Effector CD4-positive, alpha-beta T cell (primary cell): ENCODE results near the gene ADAM29.
"Not testable (repeated sequence)": the region's sequence is repeated elsewhere in the genome, so short reads cannot be mapped to it uniquely, and the experiment has no call there.

Experiments used
- DNase-seq: peaks from one replicate; pipeline ENCODE4 v3.0.0-alpha.2; 2020

Gene ADAM29

DNA sequence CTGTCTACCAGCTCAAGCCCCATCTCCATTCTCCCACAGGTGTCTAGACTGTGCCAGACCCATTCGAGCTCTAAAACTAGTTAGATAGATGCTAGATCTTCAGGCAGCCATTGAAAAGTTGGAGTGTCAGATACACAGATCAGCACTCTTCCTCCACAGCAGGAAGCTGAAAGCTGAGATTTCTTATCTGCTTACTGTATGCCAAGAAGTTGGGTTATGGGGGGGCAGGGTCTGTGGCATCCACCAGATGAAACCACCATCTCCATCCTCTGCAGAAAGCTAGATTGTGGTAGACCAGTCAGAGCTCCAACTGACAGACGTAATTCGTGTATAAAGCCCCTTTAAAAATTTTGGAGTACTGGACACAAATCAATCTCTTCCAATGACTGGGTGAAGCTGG lies 54.8 kb downstream of the ADAM29 start:
- no peak for DNase-seq

GRCh38 chr4:174973336-174973735 lies 55.2 kb downstream of the ADAM29 start:
- DNase-seq, result no peak

DNA sequence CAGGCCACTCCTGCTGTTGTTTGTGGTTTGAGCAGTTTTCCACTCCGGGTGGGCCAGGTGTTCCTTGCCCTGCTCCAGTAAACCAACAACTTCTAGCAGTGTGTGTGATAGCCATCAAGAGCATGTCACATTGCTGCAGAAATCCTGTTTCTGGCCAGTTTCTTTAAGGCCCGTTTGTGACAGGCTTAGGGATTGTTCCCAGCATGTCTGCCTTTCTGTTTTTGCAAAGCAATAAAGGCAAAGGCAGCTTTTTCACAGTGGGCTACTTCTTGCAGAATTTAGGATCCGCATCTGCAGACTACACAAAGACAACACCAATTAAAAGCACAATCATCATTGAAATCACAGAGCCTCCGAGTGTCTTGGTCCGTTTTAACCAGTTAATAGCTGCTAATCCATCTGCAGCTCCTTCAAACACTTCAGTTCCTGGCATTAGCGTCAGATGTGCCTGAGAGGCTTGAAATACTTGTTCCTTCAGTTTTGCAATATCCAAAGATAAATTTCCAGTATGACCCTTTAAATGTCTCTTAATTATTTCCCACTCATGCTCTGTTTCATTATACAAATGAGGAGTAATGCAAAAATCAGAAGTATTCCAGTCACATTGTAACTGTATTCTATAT lies 65.1 kb downstream of the ADAM29 start:
- DNase-seq, result no peak

DNA sequence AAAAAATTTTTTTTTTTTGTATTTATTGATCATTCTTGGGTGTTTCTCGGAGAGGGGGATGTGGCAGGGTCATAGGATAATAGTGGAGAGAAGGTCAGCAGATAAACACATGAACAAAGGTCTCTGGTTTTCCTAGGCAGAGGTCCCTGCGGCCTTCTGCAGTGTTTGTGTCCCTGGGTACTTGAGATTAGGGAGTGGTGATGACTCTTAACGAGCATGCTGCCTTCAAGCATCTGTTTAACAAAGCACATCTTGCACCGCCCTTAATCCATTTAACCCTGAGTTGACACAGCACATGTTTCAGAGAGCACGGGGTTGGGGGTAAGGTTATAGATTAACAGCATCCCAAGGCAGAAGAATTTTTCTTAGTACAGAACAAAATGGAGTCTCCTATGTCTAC lies 65.7 kb downstream of the ADAM29 start:
- not testable (repeated sequence) for DNase-seq

- no peak for DNase-seq
Observed at GRCh38 chr4:174989791-174990190, 71.6 kb downstream of the ADAM29 start.

DNA sequence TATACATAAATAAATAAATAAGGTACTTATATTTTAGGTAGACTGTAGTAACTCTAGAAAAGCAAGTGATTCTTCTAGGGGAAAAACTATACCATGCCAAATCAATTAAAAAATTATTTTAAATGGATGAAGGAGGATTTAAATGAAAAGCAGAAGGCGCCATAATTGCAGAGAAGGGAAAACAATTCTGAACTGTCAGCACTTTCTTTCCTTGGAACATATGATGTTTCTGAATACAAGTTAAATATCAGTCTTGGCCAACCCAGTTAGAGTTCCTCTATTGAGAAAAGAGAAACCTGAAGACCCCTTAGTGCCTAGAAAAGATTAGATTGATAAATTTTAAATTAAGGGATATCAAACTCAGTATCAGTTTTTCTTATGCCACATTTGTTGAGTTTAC lies 75.8 kb downstream of the ADAM29 start:
- no peak for DNase-seq

DNA sequence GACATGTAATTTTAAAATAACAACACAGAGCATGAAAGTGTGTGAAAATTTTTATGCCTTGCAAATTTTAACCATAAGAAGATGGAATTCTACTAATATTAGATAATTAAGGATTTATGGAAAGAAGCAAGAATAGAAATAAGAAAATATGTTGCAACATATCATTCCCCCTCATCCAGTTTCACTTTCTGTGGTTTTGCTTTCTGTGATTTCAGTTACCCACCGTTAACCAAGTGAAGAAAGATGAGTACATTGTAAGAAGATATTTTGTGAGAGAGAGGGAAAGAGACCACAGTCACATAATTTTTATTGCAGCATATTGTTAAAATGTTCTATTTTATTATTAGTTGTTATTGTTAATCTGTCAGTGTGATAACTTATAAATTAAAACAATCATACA lies 77.9 kb downstream of the ADAM29 start:
- DNase-seq, result no peak

DNA sequence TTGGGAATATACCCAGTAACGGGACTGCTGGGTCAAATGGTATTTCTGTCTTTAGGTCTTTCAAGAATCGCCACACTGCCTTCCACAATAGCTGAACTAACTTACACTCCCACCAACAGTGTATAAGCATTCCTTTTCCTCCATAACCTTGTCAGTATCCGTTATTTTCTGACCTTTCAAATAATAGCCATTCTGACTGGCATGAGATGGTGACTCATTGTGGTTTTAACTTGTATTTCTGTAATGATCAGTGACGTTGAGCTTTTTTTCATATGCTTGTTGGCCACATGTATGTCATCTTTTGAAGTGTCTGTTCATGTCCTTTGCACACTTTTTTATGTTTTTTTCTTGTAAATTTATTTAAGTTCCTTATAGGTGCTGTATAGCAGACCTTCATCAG lies 81.2 kb downstream of the ADAM29 start:
- no peak for DNase-seq

GRCh38 chr4:175017751-175018150 lies 99.6 kb downstream of the ADAM29 start:
- no peak for DNase-seq

DNA sequence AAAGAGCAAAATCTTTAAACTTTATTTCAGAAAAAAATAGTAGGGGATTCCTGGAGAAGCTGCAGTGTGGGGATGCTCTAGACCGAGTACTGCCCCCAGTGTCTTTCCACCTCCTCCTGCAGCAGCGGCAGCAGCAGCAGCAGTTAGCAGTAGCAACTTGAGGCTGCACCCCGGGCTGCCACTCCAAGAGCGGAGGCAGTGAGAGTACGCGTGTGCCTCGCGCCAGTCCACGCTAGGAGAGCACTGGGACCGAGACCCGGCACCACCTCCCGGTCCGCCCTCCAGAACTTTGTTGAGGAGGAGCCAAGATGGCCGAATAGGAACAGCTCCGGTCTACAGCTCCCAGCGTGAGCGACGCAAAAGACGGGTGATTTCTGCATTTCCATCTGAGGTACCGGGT lies 101.3 kb downstream of the ADAM29 start:
- not testable (repeated sequence) for DNase-seq
